Neural cell (in vitro differentiated cells): ENCODE data around the gene ERBB4. TPM values are rescaled to one million over a fixed set of nuclear protein-coding genes. Genes with fewer than 3 reads are reported as not detected.

ENCODE experiments used
- H2AFZ ChIP-seq: fragments of 200-600, 300-800 bp; sonication (generic), shearing (Covaris generic); 2 replicates; pipeline ENCODE4 v1.6.0; 2014; ENCODE audit warnings: low read depth, mild to moderate bottlenecking, antibody characterized with exemption, low read length, moderate library complexity
- H3F3A ChIP-seq: fragments of 200-600 bp; shearing (Covaris generic); 2 replicates; pipeline ENCODE4 v1.6.1; 2016; ENCODE audit warnings: mild to moderate bottlenecking, moderate library complexity, mixed read lengths, antibody characterized with exemption, low read length; ENCODE audit not compliant: insufficient read depth, poor library complexity, severe bottlenecking
- H3K27ac ChIP-seq: fragments of 200-600, 300-800 bp; sonication (generic), shearing (Covaris generic); 2 replicates; pipeline ENCODE4 v1.5.1; 2014; ENCODE audit warnings: mild to moderate bottlenecking, low read length, moderate library complexity
- H3K27me3 ChIP-seq: fragments of 300-800, 200-600 bp; sonication (generic), shearing (Covaris generic); 2 replicates; pipeline ENCODE4 v1.6.0; 2014; ENCODE audit warnings: mild to moderate bottlenecking, low read depth, low read length, moderate library complexity; ENCODE audit not compliant: insufficient read depth
- H3K36me3 ChIP-seq: fragments of 300-800, 200-600 bp; sonication (generic), shearing (Covaris generic); 2 replicates; pipeline ENCODE4 v1.5.1; 2014; ENCODE audit warnings: mild to moderate bottlenecking, antibody characterized with exemption, low read length, moderate library complexity; ENCODE audit not compliant: insufficient read depth
- H3K4me2 ChIP-seq: fragments of 300-800, 200-600 bp; sonication (generic), shearing (Covaris generic); 2 replicates; pipeline ENCODE4 v1.6.0; 2014; ENCODE audit warnings: mild to moderate bottlenecking, low read length
- H3K4me3 ChIP-seq: fragments of 300-800, 200-600 bp; sonication (generic), shearing (Covaris generic); 2 replicates; pipeline ENCODE4 v1.5.1; 2014; ENCODE audit warnings: mild to moderate bottlenecking, low read length, moderate library complexity
- H3K79me2 ChIP-seq: fragments of 200-600 bp; shearing (Covaris generic); replicated peaks from 2 replicates; pipeline ENCODE4 v1.6.0; 2014; ENCODE audit warnings: mild to moderate bottlenecking, low read length, moderate library complexity; ENCODE audit not compliant: insufficient read depth
- H3K9ac ChIP-seq: fragments of 300-800, 200-600 bp; sonication (generic), shearing (Covaris generic); 2 replicates; pipeline ENCODE4 v1.6.1; 2016; ENCODE audit warnings: mild to moderate bottlenecking, low read length, mixed read lengths
- H3K9me2 ChIP-seq: fragments of 200-600 bp; shearing (Covaris generic); 2 replicates; pipeline ENCODE4 v1.6.1; 2016; ENCODE audit warnings: mild to moderate bottlenecking, low read length, mixed read lengths; ENCODE audit not compliant: insufficient read depth
- H3K9me3 ChIP-seq: fragments of 200-600, 300-800 bp; sonication (generic), shearing (Covaris generic); 2 replicates; pipeline ENCODE4 v1.6.1; 2016; ENCODE audit warnings: mild to moderate bottlenecking, mixed run types, low read length, moderate library complexity, mixed read lengths
- H4K20me1 ChIP-seq: fragments of 200-600 bp; shearing (Covaris generic); 2 replicates; pipeline ENCODE4 v1.6.1; 2016; ENCODE audit warnings: mild to moderate bottlenecking, mixed run types; ENCODE audit not compliant: insufficient read depth
- CTCF ChIP-seq: fragments of 450-650 bp; IDR thresholded peaks from 2 replicates; pipeline ENCODE4 v1.5.1; 2014; ENCODE audit warnings: antibody characterized with exemption, mild to moderate bottlenecking, moderate library complexity; ENCODE audit not compliant: poor library complexity, severe bottlenecking
- EP300 ChIP-seq: fragments of 450-650 bp; conservative IDR thresholded peaks from 2 replicates; pipeline ENCODE4 v1.6.1; 2014; ENCODE audit warnings: antibody characterized with exemption, mild to moderate bottlenecking, moderate library complexity; ENCODE audit not compliant: poor library complexity, severe bottlenecking
- EZH2 ChIP-seq: fragments of 200-600, 300-800 bp; shearing (Covaris generic), sonication (generic); IDR thresholded peaks from 2 replicates; pipeline ENCODE4 v1.6.1; 2014; ENCODE audit warnings: antibody characterized with exemption, low read length, borderline replicate concordance, mild to moderate bottlenecking; ENCODE audit not compliant: insufficient read depth, poor library complexity, severe bottlenecking
- MXI1 ChIP-seq: fragments of 450-650 bp; conservative IDR thresholded peaks from 2 replicates; pipeline ENCODE4 v1.6.1; 2014; ENCODE audit warnings: antibody characterized with exemption, mild to moderate bottlenecking; ENCODE audit not compliant: poor library complexity, severe bottlenecking
- RAD21 ChIP-seq: fragments of 450-650 bp; conservative IDR thresholded peaks from 2 replicates; pipeline ENCODE4 v1.6.1; 2014; ENCODE audit warnings: antibody characterized with exemption, mild to moderate bottlenecking, moderate library complexity
- SMC3 ChIP-seq: fragments of 450-650 bp; conservative IDR thresholded peaks from 2 replicates; pipeline ENCODE4 v1.6.1; 2014; ENCODE audit warnings: antibody characterized with exemption, mild to moderate bottlenecking, moderate library complexity; ENCODE audit not compliant: poor library complexity
- TAF1 ChIP-seq: IDR thresholded peaks from 2 replicates; pipeline ENCODE4 v1.6.1; 2012; ENCODE audit warnings: low read depth
- polyA plus RNA-seq: library from polyadenylated mRNA; depleted of rRNA; stranded (reverse); fragments of >200 nt; gene quantifications from 2 replicates; pipeline ENCODE4 v1.2.3, GENCODE V29; 2014
- TF ChIP-seq, protein P1 (sequence below): IDR thresholded peaks from 2 replicates; pipeline ENCODE4 v1.6.1; 2012; ENCODE audit warnings: borderline replicate concordance

The ERBB4 gene
- polyA plus RNA-seq, 1 donor from 2014 or later = 0.69 TPM

DNA sequence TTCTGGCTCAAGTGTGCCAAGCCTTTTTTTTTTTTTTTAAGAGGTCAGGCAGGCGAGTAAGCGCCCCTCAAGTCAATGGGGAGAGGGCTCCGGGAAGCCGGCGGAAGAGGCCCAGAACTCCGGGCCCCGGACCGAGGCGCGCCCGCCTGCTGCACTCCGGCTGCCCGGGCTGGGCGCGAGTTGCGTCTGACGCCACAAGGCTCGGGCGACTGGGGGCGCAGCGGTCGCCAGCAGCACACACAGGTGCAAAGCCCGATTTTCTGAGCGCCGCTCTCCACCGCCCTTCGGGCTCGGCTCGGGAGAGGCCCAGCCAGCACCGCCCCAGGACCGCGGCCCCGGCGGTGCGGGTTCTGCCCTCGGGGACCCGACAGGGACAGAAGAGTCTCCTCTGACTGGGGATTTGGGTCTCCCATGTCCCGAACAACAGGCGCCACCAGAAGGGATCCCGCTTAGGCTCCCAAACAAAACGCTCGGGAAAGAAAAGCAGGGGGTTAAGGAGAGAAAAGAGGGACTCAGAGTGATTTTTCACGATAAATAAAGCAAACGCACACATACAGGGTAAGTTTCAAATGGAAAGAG is 787 bp downstream of the ERBB4 start:
- H3K36me3 ChIP-seq = no peaks in the 10 kb centered on the region
- no peak overlapping the region for H3K27ac ChIP-seq
- TF ChIP-seq, protein P1, sequence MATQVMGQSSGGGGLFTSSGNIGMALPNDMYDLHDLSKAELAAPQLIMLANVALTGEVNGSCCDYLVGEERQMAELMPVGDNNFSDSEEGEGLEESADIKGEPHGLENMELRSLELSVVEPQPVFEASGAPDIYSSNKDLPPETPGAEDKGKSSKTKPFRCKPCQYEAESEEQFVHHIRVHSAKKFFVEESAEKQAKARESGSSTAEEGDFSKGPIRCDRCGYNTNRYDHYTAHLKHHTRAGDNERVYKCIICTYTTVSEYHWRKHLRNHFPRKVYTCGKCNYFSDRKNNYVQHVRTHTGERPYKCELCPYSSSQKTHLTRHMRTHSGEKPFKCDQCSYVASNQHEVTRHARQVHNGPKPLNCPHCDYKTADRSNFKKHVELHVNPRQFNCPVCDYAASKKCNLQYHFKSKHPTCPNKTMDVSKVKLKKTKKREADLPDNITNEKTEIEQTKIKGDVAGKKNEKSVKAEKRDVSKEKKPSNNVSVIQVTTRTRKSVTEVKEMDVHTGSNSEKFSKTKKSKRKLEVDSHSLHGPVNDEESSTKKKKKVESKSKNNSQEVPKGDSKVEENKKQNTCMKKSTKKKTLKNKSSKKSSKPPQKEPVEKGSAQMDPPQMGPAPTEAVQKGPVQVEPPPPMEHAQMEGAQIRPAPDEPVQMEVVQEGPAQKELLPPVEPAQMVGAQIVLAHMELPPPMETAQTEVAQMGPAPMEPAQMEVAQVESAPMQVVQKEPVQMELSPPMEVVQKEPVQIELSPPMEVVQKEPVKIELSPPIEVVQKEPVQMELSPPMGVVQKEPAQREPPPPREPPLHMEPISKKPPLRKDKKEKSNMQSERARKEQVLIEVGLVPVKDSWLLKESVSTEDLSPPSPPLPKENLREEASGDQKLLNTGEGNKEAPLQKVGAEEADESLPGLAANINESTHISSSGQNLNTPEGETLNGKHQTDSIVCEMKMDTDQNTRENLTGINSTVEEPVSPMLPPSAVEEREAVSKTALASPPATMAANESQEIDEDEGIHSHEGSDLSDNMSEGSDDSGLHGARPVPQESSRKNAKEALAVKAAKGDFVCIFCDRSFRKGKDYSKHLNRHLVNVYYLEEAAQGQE = no peak
- TF ChIP-seq EZH2 (peak; percentile 39), CTCF (peak; percentile 15)
- H4K20me1 ChIP-seq = no peaks in the 10 kb centered on the region
- H3K9me2 ChIP-seq = no peaks in the 10 kb centered on the region
- peak overlapping the region; percentile 66 for H3K4me2 ChIP-seq
- peak overlapping the region; percentile 21 for H3K9ac ChIP-seq
- H3K79me2 ChIP-seq = no peaks in the 10 kb centered on the region
- no peaks in the 10 kb centered on the region for H3F3A ChIP-seq
- H3K27me3 ChIP-seq = peaks cover 79% of the 10 kb centered on the region
- H2AFZ ChIP-seq = no peak overlapping the region
- no peaks in the 10 kb centered on the region for H3K9me3 ChIP-seq
- H3K4me3 ChIP-seq = peak overlapping the region; percentile 66

DNA sequence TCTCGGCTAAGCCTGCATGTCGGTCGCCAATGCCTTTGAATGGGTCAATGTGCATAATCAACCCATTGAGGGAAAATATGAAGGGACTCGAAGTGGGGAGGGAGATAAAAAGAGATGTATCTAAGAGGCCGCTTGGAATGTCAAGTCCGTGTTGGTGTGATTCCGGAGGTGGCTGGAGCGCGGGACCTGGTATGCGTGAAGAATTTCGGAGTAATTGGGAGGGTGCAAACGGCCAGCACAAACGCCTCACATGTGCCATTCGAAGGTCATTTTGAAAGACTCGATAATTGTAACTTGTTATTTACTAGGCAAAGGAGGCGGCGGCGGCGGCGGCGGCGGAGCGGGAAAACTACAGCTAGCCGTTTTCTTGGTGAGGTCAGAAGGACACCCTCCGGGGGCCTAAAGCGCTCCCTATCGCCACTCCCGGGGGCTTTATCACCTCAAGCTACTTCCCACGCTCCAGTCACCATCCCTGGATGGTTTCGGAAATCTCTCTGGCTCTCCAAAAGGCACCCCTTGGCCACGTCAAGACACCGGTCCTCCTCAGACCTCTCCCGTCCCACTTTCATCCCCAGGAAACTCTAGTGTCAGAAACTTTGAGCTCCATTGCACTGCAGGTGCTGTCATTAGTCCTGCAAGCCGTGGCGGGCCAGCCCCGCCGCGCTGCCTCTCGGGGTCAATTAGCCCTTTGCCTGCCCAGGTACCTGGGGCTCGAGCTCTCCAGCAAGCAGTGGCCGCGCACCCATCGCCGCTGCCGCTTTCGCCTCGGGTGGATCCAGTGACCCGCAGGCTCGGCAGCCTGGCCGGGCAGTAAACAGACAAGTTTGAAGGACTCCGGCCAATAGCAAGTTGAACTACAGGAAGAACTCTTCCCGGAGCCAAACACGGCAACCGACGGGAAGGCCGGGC is 1.5 kb downstream of the ERBB4 start:
- no peaks in the 10 kb centered on the region for H3F3A ChIP-seq
- H3K9me3 ChIP-seq = no peaks in the 10 kb centered on the region
- no peaks in the 10 kb centered on the region for H3K9me2 ChIP-seq
- H3K4me2 ChIP-seq = peak overlapping the region; percentile 57
- H3K4me3 ChIP-seq = peak overlapping the region; percentile 66
- H3K36me3 ChIP-seq = no peaks in the 10 kb centered on the region
- H3K27me3 ChIP-seq = peaks cover 79% of the 10 kb centered on the region
- H3K9ac ChIP-seq = peak overlapping the region; percentile 21
- H3K79me2 ChIP-seq = no peaks in the 10 kb centered on the region
- no peak overlapping the region for H3K27ac ChIP-seq
- TF ChIP-seq RAD21 (no peak), SMC3 (no peak), EP300 (no peak), MXI1 (no peak), TAF1 (no peak), EZH2 (no peak)
- TF ChIP-seq, protein P1 = no peak
- no peak overlapping the region for H2AFZ ChIP-seq
- no peaks in the 10 kb centered on the region for H4K20me1 ChIP-seq
